ENCODE measurements around the gene PHLDB2. TPM values are rescaled to one million over a fixed set of nuclear protein-coding genes. Genes with fewer than 3 reads are reported as not detected.
A peak's percentile ranks its signal among the peaks of the same experiment; 100 is the strongest.

Gene PHLDB2
- polyA plus RNA-seq, 2 donors, result 5.2 to 7.6 TPM

- H3K27ac ChIP-seq (ENCODE audit: low read depth in 2 of 2, low read length in 1 of 2), result no peak overlapping the region
- no peaks in the 10 kb centered on the region for H3K9me3 ChIP-seq (ENCODE audit: control insufficient read depth in 2 of 2, insufficient read depth in 1 of 2, low read depth in 1 of 2, low read length in 1 of 2)
- H3K4me3 ChIP-seq (ENCODE audit: low read depth in 1 of 2, low read length in 2 of 2), result no peak overlapping the region
- WGBS, 2 donors, result 58 to 90% methylated on average over 4 of the region's 4 CpGs
- H3K27me3 ChIP-seq (ENCODE audit: control insufficient read depth in 1 of 2, insufficient read depth in 2 of 2, low read length in 2 of 2), result no peaks in the 10 kb centered on the region
- no peaks in the 10 kb centered on the region for H3K36me3 ChIP-seq (ENCODE audit: control insufficient read depth in 2 of 2, insufficient read depth in 2 of 2, low read length in 1 of 2)
- peaks cover 5 to 9% of the 10 kb centered on the region in 2 donors for H3K4me1 ChIP-seq (ENCODE audit: control insufficient read depth in 2 of 2, insufficient read depth in 2 of 2, low read length in 1 of 2)
Observed at GRCh38 chr3:112003321-112004080, 144.4 kb downstream of the PHLDB2 start.

GRCh38 chr3:112004187-112004586, 145.1 kb downstream of the PHLDB2 start:
- Histone ChIP-seq H3K4me3 (ENCODE audit: low read depth in 1 of 2, low read length in 2 of 2) (no peak overlapping the region), H3K27ac (ENCODE audit: low read depth in 2 of 2, low read length in 1 of 2) (no peak overlapping the region), H3K36me3 (ENCODE audit: control insufficient read depth in 2 of 2, insufficient read depth in 2 of 2, low read length in 1 of 2) (no peaks in the 10 kb centered on the region), H3K9me3 (ENCODE audit: control insufficient read depth in 2 of 2, insufficient read depth in 1 of 2, low read depth in 1 of 2, low read length in 1 of 2) (no peaks in the 10 kb centered on the region), H3K4me1 (ENCODE audit: control insufficient read depth in 2 of 2, insufficient read depth in 2 of 2, low read length in 1 of 2) (peaks cover 0 to 5% of the 10 kb centered on the region in 2 donors), H3K27me3 (ENCODE audit: control insufficient read depth in 1 of 2, insufficient read depth in 2 of 2, low read length in 2 of 2) (no peaks in the 10 kb centered on the region)
- 79 to 84% methylated on average over 2 of the region's 2 CpGs for WGBS, 2 donors

- no peaks in the 10 kb centered on the region for H3K36me3 ChIP-seq (ENCODE audit: control insufficient read depth in 2 of 2, insufficient read depth in 2 of 2, low read length in 1 of 2)
- WGBS, 2 donors, result 86 to 91% methylated on average over 2 of the region's 2 CpGs
- H3K27me3 ChIP-seq (ENCODE audit: control insufficient read depth in 1 of 2, insufficient read depth in 2 of 2, low read length in 2 of 2), result no peaks in the 10 kb centered on the region
- H3K9me3 ChIP-seq (ENCODE audit: control insufficient read depth in 2 of 2, insufficient read depth in 1 of 2, low read depth in 1 of 2, low read length in 1 of 2), result no peaks in the 10 kb centered on the region
- H3K4me1 ChIP-seq (ENCODE audit: control insufficient read depth in 2 of 2, insufficient read depth in 2 of 2, low read length in 1 of 2), result peaks cover 0 to under 1% of the 10 kb centered on the region in 2 donors
- H3K4me3 ChIP-seq (ENCODE audit: low read depth in 1 of 2, low read length in 2 of 2), result no peak overlapping the region
- H3K27ac ChIP-seq (ENCODE audit: low read depth in 2 of 2, low read length in 1 of 2), result no peak overlapping the region
Observed at GRCh38 chr3:112004669-112005068, 145.6 kb downstream of the PHLDB2 start.

- H3K36me3 ChIP-seq (ENCODE audit: control insufficient read depth in 2 of 2, insufficient read depth in 2 of 2, low read length in 1 of 2), result no peaks in the 10 kb centered on the region
- no peak overlapping the region for H3K4me3 ChIP-seq (ENCODE audit: low read depth in 1 of 2, low read length in 2 of 2)
- H3K9me3 ChIP-seq (ENCODE audit: control insufficient read depth in 2 of 2, insufficient read depth in 1 of 2, low read depth in 1 of 2, low read length in 1 of 2), result no peaks in the 10 kb centered on the region
- H3K27me3 ChIP-seq (ENCODE audit: control insufficient read depth in 1 of 2, insufficient read depth in 2 of 2, low read length in 2 of 2), result no peaks in the 10 kb centered on the region
- 58 to 72% methylated on average over 4 of the region's 4 CpGs for WGBS, 2 donors
- no peak overlapping the region for H3K27ac ChIP-seq (ENCODE audit: low read depth in 2 of 2, low read length in 1 of 2)
- H3K4me1 ChIP-seq (ENCODE audit: control insufficient read depth in 2 of 2, insufficient read depth in 2 of 2, low read length in 1 of 2), result no peaks in the 10 kb centered on the region
Observed at GRCh38 chr3:112005091-112005672, 146.1 kb downstream of the PHLDB2 start.

GRCh38 chr3:112007633-112008032, 148.6 kb downstream of the PHLDB2 start:
- 25 to 27% methylated on average over 1 of the region's 1 CpG for WGBS, 2 donors

GRCh38 chr3:112009670-112010069, 150.6 kb downstream of the PHLDB2 start:
- no peak overlapping the region for H3K27ac ChIP-seq (ENCODE audit: low read depth in 2 of 2, low read length in 1 of 2)
- no peak overlapping the region for H3K4me3 ChIP-seq (ENCODE audit: low read depth in 1 of 2, low read length in 2 of 2)
- H3K4me1 ChIP-seq (ENCODE audit: control insufficient read depth in 2 of 2, insufficient read depth in 2 of 2, low read length in 1 of 2), result no peaks in the 10 kb centered on the region
- H3K9me3 ChIP-seq (ENCODE audit: control insufficient read depth in 2 of 2, insufficient read depth in 1 of 2, low read depth in 1 of 2, low read length in 1 of 2), result no peaks in the 10 kb centered on the region
- H3K27me3 ChIP-seq (ENCODE audit: control insufficient read depth in 1 of 2, insufficient read depth in 2 of 2, low read length in 2 of 2), result no peaks in the 10 kb centered on the region
- WGBS, 2 donors, result 87 to 91% methylated on average over 2 of the region's 2 CpGs
- no peaks in the 10 kb centered on the region for H3K36me3 ChIP-seq (ENCODE audit: control insufficient read depth in 2 of 2, insufficient read depth in 2 of 2, low read length in 1 of 2)

More at GRCh38 chr3:112007633-112008032, 148.6 kb downstream of the PHLDB2 start:
- Histone ChIP-seq H3K36me3 (ENCODE audit: control insufficient read depth in 2 of 2, insufficient read depth in 2 of 2, low read length in 1 of 2) (no peaks in the 10 kb centered on the region), H3K4me1 (ENCODE audit: control insufficient read depth in 2 of 2, insufficient read depth in 2 of 2, low read length in 1 of 2) (no peaks in the 10 kb centered on the region), H3K27me3 (ENCODE audit: control insufficient read depth in 1 of 2, insufficient read depth in 2 of 2, low read length in 2 of 2) (no peaks in the 10 kb centered on the region), H3K27ac (ENCODE audit: low read depth in 2 of 2, low read length in 1 of 2) (no peak overlapping the region), H3K4me3 (ENCODE audit: low read depth in 1 of 2, low read length in 2 of 2) (no peak overlapping the region), H3K9me3 (ENCODE audit: control insufficient read depth in 2 of 2, insufficient read depth in 1 of 2, low read depth in 1 of 2, low read length in 1 of 2) (no peaks in the 10 kb centered on the region)

GRCh38 chr3:112010636-112011035, 151.6 kb downstream of the PHLDB2 start:
- H3K4me1 ChIP-seq (ENCODE audit: control insufficient read depth in 2 of 2, insufficient read depth in 2 of 2, low read length in 1 of 2), result no peaks in the 10 kb centered on the region

GRCh38 chr3:112011376-112011940, 152.4 kb downstream of the PHLDB2 start:
- Histone ChIP-seq H3K27ac (ENCODE audit: low read depth in 2 of 2, low read length in 1 of 2) (peak overlapping the region in 1 of 2 donors; percentile 40), H3K36me3 (ENCODE audit: control insufficient read depth in 2 of 2, insufficient read depth in 2 of 2, low read length in 1 of 2) (no peaks in the 10 kb centered on the region), H3K27me3 (ENCODE audit: control insufficient read depth in 1 of 2, insufficient read depth in 2 of 2, low read length in 2 of 2) (no peaks in the 10 kb centered on the region), H3K4me3 (ENCODE audit: low read depth in 1 of 2, low read length in 2 of 2) (no peak overlapping the region), H3K9me3 (ENCODE audit: control insufficient read depth in 2 of 2, insufficient read depth in 1 of 2, low read depth in 1 of 2, low read length in 1 of 2) (no peaks in the 10 kb centered on the region), H3K4me1 (ENCODE audit: control insufficient read depth in 2 of 2, insufficient read depth in 2 of 2, low read length in 1 of 2) (no peaks in the 10 kb centered on the region)
- 81 to 84% methylated on average over 6 of the region's 6 CpGs for WGBS, 2 donors

More at GRCh38 chr3:112010636-112011035, 151.6 kb downstream of the PHLDB2 start:
- 73 to 81% methylated on average over 3 of the region's 3 CpGs for WGBS, 2 donors
- Histone ChIP-seq H3K4me3 (ENCODE audit: low read depth in 1 of 2, low read length in 2 of 2) (no peak overlapping the region), H3K27ac (ENCODE audit: low read depth in 2 of 2, low read length in 1 of 2) (no peak overlapping the region), H3K27me3 (ENCODE audit: control insufficient read depth in 1 of 2, insufficient read depth in 2 of 2, low read length in 2 of 2) (no peaks in the 10 kb centered on the region), H3K36me3 (ENCODE audit: control insufficient read depth in 2 of 2, insufficient read depth in 2 of 2, low read length in 1 of 2) (no peaks in the 10 kb centered on the region), H3K9me3 (ENCODE audit: control insufficient read depth in 2 of 2, insufficient read depth in 1 of 2, low read depth in 1 of 2, low read length in 1 of 2) (no peaks in the 10 kb centered on the region)

GRCh38 chr3:112012205-112012992, 153.3 kb downstream of the PHLDB2 start:
- no peaks in the 10 kb centered on the region for H3K9me3 ChIP-seq (ENCODE audit: control insufficient read depth in 2 of 2, insufficient read depth in 1 of 2, low read depth in 1 of 2, low read length in 1 of 2)
- H3K27ac ChIP-seq (ENCODE audit: low read depth in 2 of 2, low read length in 1 of 2), result no peak overlapping the region
- no peak overlapping the region for H3K4me3 ChIP-seq (ENCODE audit: low read depth in 1 of 2, low read length in 2 of 2)
- no peaks in the 10 kb centered on the region for H3K36me3 ChIP-seq (ENCODE audit: control insufficient read depth in 2 of 2, insufficient read depth in 2 of 2, low read length in 1 of 2)
- WGBS, 2 donors, result 57 to 66% methylated on average over 6 of the region's 6 CpGs
- no peaks in the 10 kb centered on the region for H3K27me3 ChIP-seq (ENCODE audit: control insufficient read depth in 1 of 2, insufficient read depth in 2 of 2, low read length in 2 of 2)
- H3K4me1 ChIP-seq (ENCODE audit: control insufficient read depth in 2 of 2, insufficient read depth in 2 of 2, low read length in 1 of 2), result no peaks in the 10 kb centered on the region

All from esophagus (tissue), 2 donors.